Uterus (tissue), 4 donors: Measurements from ENCODE around the gene C2orf42. TPM values are rescaled to one million over a fixed set of nuclear protein-coding genes. Genes with fewer than 3 reads are reported as not detected.

ENCODE experiments used
- DNase-seq, 2 donors: peaks; one replicate each; pipeline ENCODE4 v3.0.0-alpha.2; 2019 to 2020
- H3K27ac ChIP-seq, 2 donors: fragments of 200-600 bp; sonication (generic); 1 replicate in 1 of 2; 2 replicates in 1 of 2; pipeline ENCODE4 v1.5.1; 2016 to 2018
- H3K27me3 ChIP-seq, 2 donors: fragments of 200-600 bp; sonication (generic); one replicate each; pipeline ENCODE4 v1.5.1; 2018 to 2019; ENCODE audit warnings: control low read depth in 1 of 2
- H3K36me3 ChIP-seq, 2 donors: fragments of 200-600 bp; sonication (generic); one replicate each; pipeline ENCODE4 v1.5.1; 2019; ENCODE audit warnings: control low read depth in 1 of 2
- H3K4me1 ChIP-seq, 2 donors: fragments of 200-600 bp; sonication (generic); one replicate each; pipeline ENCODE4 v1.5.1; 2018 to 2019; ENCODE audit warnings: control low read depth in 1 of 2
- H3K4me3 ChIP-seq, 2 donors: fragments of 200-600 bp; sonication (generic); 1 replicate in 1 of 2; 2 replicates in 1 of 2; pipeline ENCODE4 v1.5.1; 2018 to 2019; ENCODE audit warnings: mild to moderate bottlenecking in 1 of 2
- H3K9me3 ChIP-seq, 2 donors: fragments of 200-600 bp; sonication (generic); one replicate each; pipeline ENCODE4 v1.5.1; 2019; ENCODE audit warnings: control low read depth in 1 of 2
- POLR2A ChIP-seq, 2 donors: fragments of 450-650 bp; IDR thresholded peaks; one replicate each; pipeline ENCODE4 v1.6.1; 2016; ENCODE audit warnings: antibody characterized with exemption in 2 of 2, mild to moderate bottlenecking in 1 of 2, moderate library complexity in 1 of 2
- intact Hi-C: fragments of 100-400 bp; cut with DNase I; formaldehyde crosslinking; loops from one replicate; pipeline ENCODE4 v1.15.1; 2023; ENCODE audit warnings: low total_unique reads
- total RNA-seq, 4 donors: library from RNA; depleted of rRNA in 3 of 4; stranded (reverse); fragments of >200 nt in 3 of 4; gene quantifications; one replicate each; pipeline versions ENCODE4 v1.1.0 to v1.2.4, GENCODE V29; 2014 to 2023
- TF ChIP-seq, protein P1 (sequence below), 4 experiments: fragments of 200-600 bp in 2 of 4; fragments of 450-650 bp in 2 of 4; sonication (generic) in 2 of 4; IDR thresholded peaks; one replicate each; pipeline ENCODE4 v1.5.1; 2016 to 2019; ENCODE audit warnings: antibody characterized with exemption in 4 of 4, mild to moderate bottlenecking in 2 of 4, moderate library complexity in 1 of 4
- donor health status: DM: yes; HTN: yes; CAD: no.

C2orf42 gene
- total RNA-seq, 4 donors from 2014 or later: 10.3 to 45.7 (median 23.8) TPM

DNA sequence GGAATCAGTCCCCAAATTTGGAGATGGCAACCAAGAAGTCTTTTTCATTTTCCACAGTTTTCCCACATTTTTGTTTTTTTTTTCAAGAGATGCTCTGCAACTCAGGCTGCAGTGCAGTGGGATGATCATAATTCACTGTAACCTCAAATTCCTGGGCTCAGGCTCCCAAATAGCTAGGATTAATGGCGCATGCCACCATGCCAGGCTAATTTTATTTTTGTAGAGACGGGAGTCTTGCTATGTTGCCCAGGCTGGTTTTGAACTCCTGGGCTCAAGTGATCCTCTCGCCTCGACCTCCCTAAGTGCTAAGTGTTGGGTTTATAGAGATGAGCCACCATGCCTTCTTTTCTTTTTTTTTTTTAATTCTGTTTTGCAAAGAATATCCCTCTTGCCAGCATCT lies 68.3 kb downstream of the C2orf42 start:
- Histone ChIP-seq H3K4me1 (peaks cover 0 to 6% of the 10 kb centered on the region in 2 donors), H3K4me3 (no peak overlapping the region), H3K27me3 (no peaks in the 10 kb centered on the region), H3K36me3 (no peaks in the 10 kb centered on the region), H3K27ac (peak overlapping the region; percentile 99 to 100), H3K9me3 (no peaks in the 10 kb centered on the region)
- intact Hi-C loops: no loop called here
- DNase-seq: no peak
- TF ChIP-seq, protein P1, sequence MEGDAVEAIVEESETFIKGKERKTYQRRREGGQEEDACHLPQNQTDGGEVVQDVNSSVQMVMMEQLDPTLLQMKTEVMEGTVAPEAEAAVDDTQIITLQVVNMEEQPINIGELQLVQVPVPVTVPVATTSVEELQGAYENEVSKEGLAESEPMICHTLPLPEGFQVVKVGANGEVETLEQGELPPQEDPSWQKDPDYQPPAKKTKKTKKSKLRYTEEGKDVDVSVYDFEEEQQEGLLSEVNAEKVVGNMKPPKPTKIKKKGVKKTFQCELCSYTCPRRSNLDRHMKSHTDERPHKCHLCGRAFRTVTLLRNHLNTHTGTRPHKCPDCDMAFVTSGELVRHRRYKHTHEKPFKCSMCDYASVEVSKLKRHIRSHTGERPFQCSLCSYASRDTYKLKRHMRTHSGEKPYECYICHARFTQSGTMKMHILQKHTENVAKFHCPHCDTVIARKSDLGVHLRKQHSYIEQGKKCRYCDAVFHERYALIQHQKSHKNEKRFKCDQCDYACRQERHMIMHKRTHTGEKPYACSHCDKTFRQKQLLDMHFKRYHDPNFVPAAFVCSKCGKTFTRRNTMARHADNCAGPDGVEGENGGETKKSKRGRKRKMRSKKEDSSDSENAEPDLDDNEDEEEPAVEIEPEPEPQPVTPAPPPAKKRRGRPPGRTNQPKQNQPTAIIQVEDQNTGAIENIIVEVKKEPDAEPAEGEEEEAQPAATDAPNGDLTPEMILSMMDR (IDR thresholded peaks at IDR 0.05): no peak
- no peak for TF ChIP-seq POLR2A (IDR thresholded peaks at IDR 0.05)

DNA sequence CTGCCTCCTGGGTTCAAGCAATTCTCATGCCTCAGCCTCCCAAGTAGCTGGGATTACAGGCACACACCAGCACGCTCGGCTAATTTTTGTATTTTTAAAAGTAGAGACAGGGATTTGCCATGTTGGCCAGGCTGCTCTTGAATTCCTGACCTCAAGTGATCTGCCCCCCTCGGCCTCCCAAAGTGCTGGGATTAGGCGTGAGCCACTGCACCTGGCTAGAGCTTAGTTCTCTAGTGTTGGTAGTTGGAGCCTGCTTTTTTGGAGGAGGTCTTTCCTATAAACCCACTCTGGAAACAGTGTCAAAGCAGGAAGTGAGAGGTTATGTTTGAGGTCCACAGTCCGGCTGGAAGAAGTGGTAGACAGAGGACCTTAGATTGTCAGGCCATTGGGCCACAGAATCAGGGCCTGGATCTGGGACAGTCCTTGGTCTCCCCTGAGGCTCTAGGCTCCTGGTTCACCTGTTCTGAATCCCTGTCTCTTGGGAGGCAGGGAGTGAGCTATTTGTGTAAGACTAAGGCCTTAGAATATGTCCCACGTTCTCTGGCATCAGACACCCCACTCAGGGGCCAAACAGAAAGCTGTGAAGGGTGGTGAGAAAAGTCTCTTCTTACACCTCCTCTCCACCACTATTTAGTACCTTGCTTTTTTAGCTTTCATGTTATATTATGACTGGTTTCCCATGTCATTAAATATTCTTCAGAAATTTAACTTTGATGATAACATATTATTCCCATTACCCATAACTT lies 69.0 kb downstream of the C2orf42 start:
- no peak for DNase-seq
- H3K4me3 ChIP-seq: no peak overlapping the region
- H3K27me3 ChIP-seq: no peaks in the 10 kb centered on the region
- intact Hi-C loops: no loop called here
- no peaks in the 10 kb centered on the region for H3K9me3 ChIP-seq
- H3K36me3 ChIP-seq: no peaks in the 10 kb centered on the region
- H3K4me1 ChIP-seq: peaks cover 0 to 6% of the 10 kb centered on the region in 2 donors
- peak overlapping the region; percentile 59 to 68 for H3K27ac ChIP-seq
- TF ChIP-seq, protein P1 (IDR thresholded peaks at IDR 0.05): no peak
- no peak for TF ChIP-seq POLR2A (IDR thresholded peaks at IDR 0.05)

- Histone ChIP-seq H3K4me1 (no peaks in the 10 kb centered on the region), H3K36me3 (no peaks in the 10 kb centered on the region), H3K9me3 (no peaks in the 10 kb centered on the region), H3K27ac (peak overlapping the region; percentile 6 to 20), H3K27me3 (no peaks in the 10 kb centered on the region), H3K4me3 (no peak overlapping the region)
- DNase-seq: no peak
- TF ChIP-seq, protein P1 (IDR thresholded peaks at IDR 0.05): no peak
- TF ChIP-seq POLR2A (IDR thresholded peaks at IDR 0.05): no peak
- intact Hi-C loops: no loop called here
These were observed 71.9 kb downstream of the C2orf42 start for GRCh38 chr2:70118798-70119454.

- TF ChIP-seq, protein P1 (IDR thresholded peaks at IDR 0.05): no peak
- TF ChIP-seq POLR2A (IDR thresholded peaks at IDR 0.05): no peak
- H3K9me3 ChIP-seq: no peaks in the 10 kb centered on the region
- peak overlapping the region in 1 of 2 donors; percentile 36 for H3K27ac ChIP-seq
- intact Hi-C loops: no loop called here
- H3K27me3 ChIP-seq: no peaks in the 10 kb centered on the region
- no peaks in the 10 kb centered on the region for H3K36me3 ChIP-seq
- H3K4me3 ChIP-seq: no peak overlapping the region
- no peak for DNase-seq
- no peaks in the 10 kb centered on the region for H3K4me1 ChIP-seq
These were observed 73.8 kb downstream of the C2orf42 start for GRCh38 chr2:70116936-70117552.
